ENCODE results near the gene EIPR1.

DNA sequence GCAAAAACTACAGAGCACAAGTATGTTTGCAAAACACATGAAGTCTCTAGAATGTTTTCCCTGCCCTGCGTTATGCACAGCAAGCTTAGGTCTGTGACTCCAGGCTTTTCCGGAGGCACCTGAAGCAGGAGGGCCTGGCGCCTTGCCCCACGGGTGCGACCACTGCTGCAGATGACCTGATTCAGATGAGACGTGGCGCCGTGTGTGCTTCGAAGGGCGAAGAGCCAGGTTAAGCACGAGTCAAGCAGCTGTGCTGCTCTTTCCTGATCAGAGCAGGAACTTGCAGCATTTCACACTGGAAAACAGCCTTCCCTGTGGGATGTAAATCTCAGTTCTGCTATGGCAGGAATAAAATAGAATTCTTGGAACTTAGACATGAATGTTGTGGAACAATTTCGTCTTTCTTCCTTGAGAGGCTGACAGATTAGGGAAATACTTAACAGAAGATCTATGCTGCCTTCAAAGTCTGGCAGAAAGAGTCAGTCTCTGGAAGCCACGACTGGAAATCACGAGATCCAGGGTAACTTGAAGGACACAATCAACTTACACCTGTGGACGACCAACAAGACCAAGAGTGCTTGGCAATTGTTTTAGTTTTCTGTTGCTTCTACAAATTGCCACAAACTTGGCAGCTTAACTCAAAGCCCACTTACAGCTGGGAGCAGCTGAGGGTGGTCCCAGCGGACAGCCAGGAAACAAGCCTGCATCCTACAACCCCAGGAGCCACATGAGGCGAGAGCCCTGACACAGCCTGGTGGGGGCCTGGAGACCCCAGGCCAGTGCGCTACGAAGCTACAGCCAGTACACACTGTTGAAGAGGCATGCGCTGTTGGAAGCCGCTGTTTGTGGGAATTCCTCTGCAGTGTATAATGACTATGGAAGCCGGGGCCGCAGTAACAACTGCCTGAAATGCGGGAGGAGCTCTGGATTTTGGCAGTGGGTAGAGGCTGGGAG lies 42.9 kb downstream of the EIPR1 start:
- TF ChIP-seq RAD21 (conservative IDR thresholded peaks at IDR 0.05 in 1 of 2, IDR thresholded peaks at IDR 0.05 in 1 of 2) (no peak), POLR2A (IDR thresholded peaks at IDR 0.05; ENCODE audit: low read length) (no peak), MAFK (IDR thresholded peaks at IDR 0.05; ENCODE audit: partially characterized antibody) (no peak), KDM1A (IDR thresholded peaks at IDR 0.05; ENCODE audit: low read depth) (no peak), BHLHE40 (IDR thresholded peaks at IDR 0.05; ENCODE audit: low read depth, low read length) (no peak), CHD2 (IDR thresholded peaks at IDR 0.05; ENCODE audit: low read length, partially characterized antibody) (no peak), ZFP36 (IDR thresholded peaks at IDR 0.05; ENCODE audit: borderline replicate concordance, partially characterized antibody) (no peak), RNF2 (IDR thresholded peaks at IDR 0.05; ENCODE audit: borderline replicate concordance, low read depth) (no peak), MAZ (IDR thresholded peaks at IDR 0.05; ENCODE audit: borderline replicate concordance, low read depth, low read length) (no peak), MAX (IDR thresholded peaks at IDR 0.05) (no peak), RCOR1 (IDR thresholded peaks at IDR 0.05; ENCODE audit: low read depth, low read length) (no peak), ESRRA (IDR thresholded peaks at IDR 0.05; ENCODE audit: borderline replicate concordance, low read length) (no peak), SMC3 (IDR thresholded peaks at IDR 0.05) (no peak)
- TF ChIP-seq, protein P1, sequence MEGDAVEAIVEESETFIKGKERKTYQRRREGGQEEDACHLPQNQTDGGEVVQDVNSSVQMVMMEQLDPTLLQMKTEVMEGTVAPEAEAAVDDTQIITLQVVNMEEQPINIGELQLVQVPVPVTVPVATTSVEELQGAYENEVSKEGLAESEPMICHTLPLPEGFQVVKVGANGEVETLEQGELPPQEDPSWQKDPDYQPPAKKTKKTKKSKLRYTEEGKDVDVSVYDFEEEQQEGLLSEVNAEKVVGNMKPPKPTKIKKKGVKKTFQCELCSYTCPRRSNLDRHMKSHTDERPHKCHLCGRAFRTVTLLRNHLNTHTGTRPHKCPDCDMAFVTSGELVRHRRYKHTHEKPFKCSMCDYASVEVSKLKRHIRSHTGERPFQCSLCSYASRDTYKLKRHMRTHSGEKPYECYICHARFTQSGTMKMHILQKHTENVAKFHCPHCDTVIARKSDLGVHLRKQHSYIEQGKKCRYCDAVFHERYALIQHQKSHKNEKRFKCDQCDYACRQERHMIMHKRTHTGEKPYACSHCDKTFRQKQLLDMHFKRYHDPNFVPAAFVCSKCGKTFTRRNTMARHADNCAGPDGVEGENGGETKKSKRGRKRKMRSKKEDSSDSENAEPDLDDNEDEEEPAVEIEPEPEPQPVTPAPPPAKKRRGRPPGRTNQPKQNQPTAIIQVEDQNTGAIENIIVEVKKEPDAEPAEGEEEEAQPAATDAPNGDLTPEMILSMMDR (IDR thresholded peaks at IDR 0.05), result no peak
